ENCODE measurements around the gene SEPTIN10.
A peak's percentile ranks its signal among the peaks of the same experiment; 100 is the strongest.
"Not testable (repeated sequence)": the region's sequence is repeated elsewhere in the genome, so short reads cannot be mapped to it uniquely, and the experiment has no call there.

SEPTIN10 gene

GRCh38 chr2:109633284-109633961 is 19.7 kb upstream of the SEPTIN10 start:
- no peak for DNase-seq (ENCODE audit: low spot score)

DNA sequence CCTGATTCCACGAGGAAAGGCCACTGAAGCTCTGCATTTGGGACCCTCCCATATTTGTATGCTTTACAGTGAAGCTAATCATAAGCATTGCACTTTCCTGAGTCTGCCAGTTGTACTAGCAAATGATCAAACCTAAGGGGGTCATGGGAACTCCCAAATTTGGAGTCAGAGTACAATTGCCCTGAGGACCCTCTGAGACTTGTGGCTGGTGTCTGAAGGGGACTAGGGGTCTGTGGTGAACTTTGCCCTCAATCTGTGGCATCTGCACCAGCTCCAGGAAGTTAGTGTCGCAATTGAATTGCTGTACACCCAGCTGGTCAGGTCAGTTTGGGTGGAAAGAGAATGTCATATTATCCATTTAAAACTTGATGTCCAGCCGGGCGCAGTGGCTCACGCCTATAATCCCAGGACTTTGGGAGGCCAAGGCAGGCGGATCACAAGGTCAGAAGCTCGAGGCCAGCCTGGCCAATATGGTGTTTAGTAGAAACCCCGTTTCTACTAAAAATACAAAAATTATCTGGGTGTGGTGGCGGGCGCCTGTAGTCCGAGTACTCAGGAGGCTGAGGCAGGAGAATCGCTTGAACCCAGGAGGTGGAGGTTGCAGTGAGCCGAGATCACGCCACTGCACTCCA is 18.5 kb upstream of the SEPTIN10 start:
- no peak for DNase-seq (ENCODE audit: low spot score)

DNA sequence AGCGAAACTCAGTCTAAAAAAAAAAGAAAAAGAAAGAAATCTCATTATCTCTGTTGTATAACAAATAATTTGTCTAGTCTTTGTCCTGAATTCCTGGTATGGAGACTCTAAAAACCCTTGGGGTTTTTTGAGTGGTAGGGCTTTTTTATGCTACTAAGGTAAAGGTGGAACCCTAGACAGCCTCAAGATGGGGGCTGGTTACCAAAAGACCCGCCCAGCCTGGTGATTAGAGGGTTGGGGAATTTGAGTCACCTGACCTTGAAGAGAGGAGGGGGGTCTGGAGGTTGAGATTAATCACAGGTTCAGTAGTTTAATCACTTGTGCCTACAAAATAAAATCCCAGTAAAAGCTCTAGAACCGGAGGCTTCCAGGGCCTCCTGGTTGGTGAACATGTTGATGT is 18.0 kb upstream of the SEPTIN10 start:
- DNase-seq (ENCODE audit: low spot score), result no peak

- no peak for DNase-seq (ENCODE audit: low spot score)
Measured at GRCh38 chr2:109630441-109631430, 17.0 kb upstream of the SEPTIN10 start.

DNA sequence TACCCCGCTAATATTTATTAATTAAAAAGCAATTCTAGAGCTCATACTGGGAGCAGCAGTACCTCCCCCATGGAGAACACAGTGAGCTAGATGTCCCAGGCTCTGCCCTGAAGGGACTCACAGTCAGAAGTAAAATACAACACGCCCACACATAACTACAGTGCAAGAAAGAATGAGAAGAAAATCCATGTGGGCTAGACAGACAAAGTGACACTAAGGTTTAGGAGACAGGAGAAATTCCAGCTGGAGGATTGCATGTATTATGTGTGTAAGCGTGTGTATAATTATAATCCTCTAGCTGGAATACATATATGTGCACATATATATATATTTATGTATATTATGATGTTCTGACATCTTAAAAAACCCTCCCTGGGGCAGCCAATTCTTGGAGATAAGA is 16.1 kb upstream of the SEPTIN10 start:
- no peak for DNase-seq (ENCODE audit: low spot score)

GRCh38 chr2:109628321-109628720 is 14.6 kb upstream of the SEPTIN10 start:
- not testable (repeated sequence) for DNase-seq (ENCODE audit: low spot score)

GRCh38 chr2:109624339-109624738 is 10.6 kb upstream of the SEPTIN10 start:
- DNase-seq (ENCODE audit: low spot score), result no peak

DNA sequence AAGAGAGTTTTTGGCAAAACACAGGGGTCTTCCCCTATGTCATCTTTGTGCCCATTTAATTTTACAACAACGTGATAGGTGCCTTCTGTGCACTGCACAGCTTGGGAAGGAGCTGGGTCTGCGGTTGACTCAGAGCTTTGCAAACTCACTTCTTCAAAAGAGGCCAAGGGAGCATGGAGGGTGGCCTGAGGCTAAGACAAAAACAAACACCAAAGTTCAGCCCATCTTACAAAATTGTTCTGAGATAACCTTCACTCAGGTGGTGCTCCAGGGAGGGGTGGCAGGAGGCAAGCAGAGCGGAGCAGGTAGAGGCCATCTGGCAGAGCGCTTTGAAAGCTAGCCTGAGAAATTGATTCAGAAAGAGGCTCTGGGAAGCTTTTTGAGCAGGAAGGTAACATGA is 10.2 kb upstream of the SEPTIN10 start:
- DNase-seq (ENCODE audit: low spot score), result no peak

DNA sequence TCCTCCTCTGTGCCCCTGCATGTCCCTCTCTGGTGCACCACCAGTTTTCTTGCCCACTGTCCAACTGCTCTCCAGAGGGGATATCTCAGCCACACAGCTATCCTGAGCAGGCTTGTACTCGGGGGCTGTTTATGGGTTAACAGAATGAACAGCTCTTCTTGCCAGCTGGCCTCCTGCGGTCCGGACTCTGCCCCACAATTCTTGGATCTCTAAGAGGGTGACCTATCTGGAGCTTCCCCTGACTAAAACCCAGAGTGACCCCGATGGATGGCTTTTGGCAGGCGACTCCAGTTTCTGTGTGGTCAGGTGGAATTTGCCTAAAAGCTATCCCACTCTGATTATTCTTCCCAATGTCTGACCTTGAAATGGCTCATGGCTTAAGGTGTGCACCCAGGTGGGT is 9.5 kb upstream of the SEPTIN10 start:
- no peak for DNase-seq (ENCODE audit: low spot score)

DNA sequence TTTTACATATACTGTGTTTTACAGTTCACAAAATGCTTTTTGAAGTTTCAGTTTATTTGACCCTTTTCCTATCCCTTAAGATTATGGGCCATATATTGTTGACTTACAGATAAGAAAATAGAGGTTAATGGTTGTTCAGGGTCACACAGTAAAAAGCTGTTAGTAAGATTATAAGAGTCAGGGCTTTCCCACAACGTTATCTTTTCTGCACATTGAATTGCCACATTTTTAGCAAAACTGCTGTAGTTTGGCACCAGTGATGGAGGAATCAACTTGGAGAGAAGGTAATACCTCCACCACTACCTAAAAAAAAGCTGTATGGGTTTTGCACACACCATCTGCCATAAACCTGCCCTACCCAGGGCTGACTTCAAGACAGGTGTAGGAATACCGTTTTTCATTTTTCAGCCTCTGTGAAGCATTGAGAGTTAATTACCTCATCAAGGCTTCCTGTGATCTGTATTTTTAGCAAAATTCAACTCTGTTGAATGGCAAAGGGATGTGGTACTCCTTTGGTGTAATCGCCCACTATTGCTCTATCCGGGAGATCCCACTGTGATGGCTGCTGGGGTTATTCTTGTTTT is 5.4 kb upstream of the SEPTIN10 start:
- no peak for DNase-seq (ENCODE audit: low spot score)

DNA sequence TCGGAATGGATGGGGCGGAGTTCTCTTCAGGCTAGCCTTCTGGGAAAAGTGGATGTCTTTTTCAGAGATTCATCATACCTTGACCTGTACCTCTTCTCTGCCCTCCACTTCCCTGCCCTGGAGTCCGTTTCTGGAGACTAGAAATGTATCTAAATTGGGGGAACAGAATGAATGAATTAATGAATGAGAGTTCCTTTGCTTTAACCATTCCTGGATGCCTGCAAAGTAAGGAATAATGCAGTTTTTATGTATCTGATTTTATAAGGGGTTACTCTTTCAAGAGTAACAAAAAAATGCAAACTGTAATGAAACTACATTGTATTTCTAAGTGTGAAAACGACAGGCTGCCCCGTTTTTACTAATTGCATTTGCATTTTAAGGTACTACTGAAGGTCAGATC is 2.4 kb upstream of the SEPTIN10 start:
- DNase-seq (ENCODE audit: low spot score), result no peak

- peak; percentile 33 for DNase-seq (ENCODE audit: low spot score)
Measured at GRCh38 chr2:109615637-109616144, 1.9 kb upstream of the SEPTIN10 start.

- peak; percentile 35 for DNase-seq (ENCODE audit: low spot score)
Measured at GRCh38 chr2:109614715-109615636, 1.2 kb upstream of the SEPTIN10 start.

GRCh38 chr2:109613081-109613921 is 465 bp downstream of the SEPTIN10 start:
- peak; percentile 60 for DNase-seq (ENCODE audit: low spot score)

GRCh38 chr2:109611467-109612095 is 2.2 kb downstream of the SEPTIN10 start:
- peak; percentile 49 for DNase-seq (ENCODE audit: low spot score)

DNA sequence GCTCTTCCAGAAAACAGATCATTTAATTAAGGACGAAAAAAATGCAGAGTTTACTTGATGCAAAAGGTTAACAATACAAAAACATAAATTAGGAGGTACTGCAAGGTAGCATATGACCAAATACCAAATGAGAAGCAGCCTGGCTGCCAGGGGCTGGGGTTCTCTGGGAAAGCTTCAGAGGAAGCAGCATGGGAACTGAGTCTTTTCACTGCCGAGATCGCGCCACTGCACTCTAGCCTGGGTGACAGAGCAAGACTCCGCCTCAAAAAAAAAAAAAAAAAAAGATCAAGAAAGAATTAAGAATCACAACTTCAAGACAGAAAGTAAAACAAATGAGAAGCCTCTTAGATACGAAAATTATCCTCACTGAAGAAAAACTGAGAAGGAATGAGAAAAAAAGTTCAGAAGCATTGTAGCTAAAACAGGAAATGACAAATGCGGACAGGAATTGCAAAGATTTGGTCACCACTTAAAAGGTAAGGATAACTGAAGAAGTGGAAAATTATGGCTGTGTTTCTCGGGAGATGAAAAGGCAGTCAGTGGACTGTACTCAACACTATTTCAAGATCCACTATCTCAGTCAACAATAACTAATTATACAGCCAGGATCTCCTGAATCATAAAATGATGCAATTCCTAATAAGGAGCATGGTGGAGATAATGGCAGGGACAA is 4.3 kb downstream of the SEPTIN10 start:
- DNase-seq (ENCODE audit: low spot score), result peak; percentile 50

- DNase-seq (ENCODE audit: low spot score), result no peak
Measured at GRCh38 chr2:109607766-109608165, 6.0 kb downstream of the SEPTIN10 start.

DNA sequence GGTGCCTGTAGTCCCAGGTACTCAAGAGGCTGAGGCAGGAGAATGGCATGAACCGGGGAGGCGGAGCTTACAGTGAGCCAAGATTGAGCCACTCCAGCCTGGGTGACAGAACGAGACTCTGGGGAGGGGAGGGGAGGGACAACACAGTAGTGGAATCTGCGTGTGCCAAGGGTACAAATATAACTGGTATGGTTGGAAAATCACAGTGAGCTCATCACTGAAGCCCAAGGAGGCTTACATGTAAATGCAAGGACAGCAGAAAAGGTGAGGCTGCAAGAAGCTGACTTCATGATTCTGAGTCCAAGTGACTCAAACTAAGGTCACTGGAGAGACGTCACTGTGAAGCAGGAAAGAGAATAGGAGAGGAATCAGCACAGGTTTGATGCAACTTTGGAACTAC is 9.2 kb downstream of the SEPTIN10 start:
- DNase-seq (ENCODE audit: low spot score), result no peak

- DNase-seq (ENCODE audit: low spot score), result no peak
Measured at GRCh38 chr2:109602617-109603188, 11.1 kb downstream of the SEPTIN10 start.

Data from SW480 (cell line).